HG03025 (cell line): ENCODE results near the gene SUSD1.
A peak's percentile ranks its signal among the peaks of the same experiment; 100 is the strongest.
"Not testable (repeated sequence)": the region's sequence is repeated elsewhere in the genome, so short reads cannot be mapped to it uniquely, and the experiment has no call there.

Experiments
- ATAC-seq: cut with Tn5 transposase; IDR thresholded peaks from one replicate; pipeline ENCODE4 v1.9.1; 2021; ENCODE audit warnings: mild to moderate bottlenecking, moderate library complexity; ENCODE audit not compliant: unreplicated experiment, low FRiP score

The SUSD1 gene

GRCh38 chr9:112174222-112174964, 704 bp downstream of the SUSD1 start:
- ATAC-seq, result peak; percentile 75

GRCh38 chr9:112173489-112174221, 1.4 kb downstream of the SUSD1 start:
- ATAC-seq, result no peak

- ATAC-seq, result no peak
These were observed 4.1 kb downstream of the SUSD1 start for GRCh38 chr9:112170968-112171367.

DNA sequence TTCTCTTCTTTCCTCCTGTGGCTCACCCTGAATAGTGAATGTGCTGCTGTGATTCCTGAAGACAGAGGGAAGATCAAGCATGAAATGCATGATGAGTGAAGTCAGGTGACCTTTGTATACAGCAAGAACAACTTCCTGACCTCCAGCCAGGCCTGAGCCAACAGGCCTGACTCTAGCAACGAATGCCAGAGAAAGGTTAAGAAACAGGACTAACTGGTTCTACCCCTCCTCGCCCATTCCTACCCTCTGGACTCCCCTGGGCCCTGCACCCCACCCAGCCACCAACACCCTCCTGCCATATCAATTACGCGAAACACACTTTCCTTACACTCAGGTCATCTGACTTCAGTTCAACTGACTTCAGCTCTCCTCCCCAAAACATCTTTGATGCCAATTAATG, 4.9 kb downstream of the SUSD1 start:
- no peak for ATAC-seq

GRCh38 chr9:112169368-112169767, 5.7 kb downstream of the SUSD1 start:
- ATAC-seq, result no peak

DNA sequence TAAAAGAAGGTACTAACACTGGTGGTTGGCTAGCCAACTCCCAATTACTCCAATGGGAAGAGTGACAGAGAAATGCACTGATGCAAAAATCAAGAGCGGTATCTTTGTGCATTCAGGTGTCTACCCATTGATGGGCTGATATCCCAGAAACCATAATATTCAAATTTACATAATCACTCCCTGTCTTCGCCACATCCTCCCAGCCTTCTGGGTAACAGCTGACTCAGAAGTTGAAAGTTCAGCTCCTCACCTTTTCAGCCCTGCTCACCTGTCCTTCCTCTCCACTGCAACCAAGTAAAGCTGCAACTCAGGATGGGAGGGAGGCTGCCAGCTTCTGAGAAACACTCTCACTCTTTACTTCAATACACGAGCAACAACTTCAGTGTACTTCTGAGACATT, 6.9 kb downstream of the SUSD1 start:
- no peak for ATAC-seq

DNA sequence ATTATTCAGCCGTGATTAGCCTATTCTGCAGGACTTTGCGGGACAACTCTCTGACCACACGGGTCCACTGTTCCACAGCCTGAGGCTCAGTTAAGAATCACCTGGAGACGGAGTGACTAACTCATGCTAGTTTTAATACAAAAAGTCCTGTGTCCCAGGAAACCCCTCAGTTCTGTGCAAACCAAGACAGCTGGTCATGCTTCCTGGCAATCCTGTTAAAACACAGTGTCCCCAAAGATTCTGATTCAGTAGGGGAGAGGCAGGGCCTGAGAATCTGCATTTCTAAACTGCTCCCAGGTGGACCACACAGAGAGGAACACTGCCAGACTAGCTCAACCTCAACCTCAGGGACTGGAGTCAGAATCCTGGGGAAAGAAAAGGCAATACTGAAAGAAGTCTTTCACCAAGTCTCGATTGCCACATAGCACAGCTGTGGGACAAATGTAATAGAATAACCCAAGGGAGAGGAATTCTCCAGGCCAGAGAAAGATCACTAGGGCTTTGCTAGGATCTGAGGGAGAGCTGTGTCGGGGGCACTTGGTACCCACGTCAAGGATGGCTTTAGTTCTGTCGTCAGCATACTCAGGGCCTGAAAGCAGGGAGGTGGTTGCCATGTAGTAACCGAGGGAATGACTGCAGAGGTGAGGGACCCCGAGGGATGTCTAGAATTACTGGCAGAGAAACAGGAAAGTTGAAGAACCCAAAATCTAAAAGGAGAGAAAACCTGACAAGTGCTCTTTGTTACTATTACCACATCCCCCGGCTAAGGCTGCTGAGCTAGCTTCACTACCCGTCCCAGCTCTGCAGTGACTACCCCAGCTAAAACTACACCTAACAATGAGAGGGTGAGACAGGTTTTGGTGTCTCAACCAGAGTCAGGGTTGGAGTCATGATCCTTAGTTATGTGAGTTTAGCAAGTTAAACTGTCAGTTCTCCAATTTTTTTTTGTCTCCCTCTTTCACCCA, 8.6 kb downstream of the SUSD1 start:
- ATAC-seq, result no peak

- ATAC-seq, result no peak
These were observed 12.3 kb downstream of the SUSD1 start for GRCh38 chr9:112162621-112163413.

DNA sequence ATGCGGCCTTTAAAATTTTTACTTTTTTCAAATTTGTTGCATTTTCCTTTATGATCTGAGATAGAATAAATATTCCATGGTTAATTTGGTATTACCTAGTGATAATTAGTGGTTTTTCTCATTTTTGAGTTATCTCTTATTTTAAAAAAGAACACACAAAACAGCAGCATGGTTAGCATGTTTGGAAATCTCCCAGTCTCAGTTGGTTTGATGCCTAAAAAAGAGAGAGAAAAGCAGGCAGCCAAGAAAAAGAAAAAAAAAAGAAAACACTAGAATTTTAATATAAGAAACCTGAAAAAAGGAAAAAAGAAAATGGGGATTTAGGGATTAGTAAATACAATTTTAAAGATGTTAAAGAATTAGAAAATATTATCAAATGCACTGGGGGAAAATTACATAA, 15.3 kb downstream of the SUSD1 start:
- no peak for ATAC-seq

DNA sequence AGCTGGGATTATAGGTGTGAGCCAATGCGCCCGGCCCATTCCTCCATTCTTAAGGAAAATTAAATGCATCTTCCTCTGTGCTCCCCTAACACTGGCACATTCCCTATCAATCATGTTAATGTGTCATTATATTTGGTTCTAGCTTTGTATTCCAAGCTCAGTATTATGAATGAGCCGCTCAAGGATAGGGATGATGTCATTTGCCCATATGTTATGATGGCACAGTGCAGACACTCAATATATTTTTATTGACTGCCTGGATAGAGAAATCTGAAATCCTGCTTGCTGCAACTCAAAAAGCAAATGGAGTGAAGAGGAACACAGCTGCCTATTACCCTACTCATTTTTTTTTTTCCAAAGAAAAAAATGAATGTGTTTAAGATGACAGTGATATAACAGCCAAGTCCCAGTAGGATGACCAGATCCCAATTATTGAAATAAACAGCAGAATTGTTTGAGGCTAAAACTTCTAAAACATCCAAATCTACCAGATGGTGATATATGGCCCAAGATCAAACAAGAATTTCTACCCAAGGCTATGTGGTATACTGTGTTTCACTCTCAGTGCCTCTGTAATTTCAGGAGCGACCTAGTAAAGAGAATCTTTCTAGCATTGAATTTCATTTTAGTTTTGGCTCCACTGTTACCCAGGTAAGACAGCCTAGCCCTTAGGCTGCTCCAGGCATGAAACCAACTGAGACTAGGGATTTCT, 16.3 kb downstream of the SUSD1 start:
- no peak for ATAC-seq

- no peak for ATAC-seq
These were observed 17.1 kb downstream of the SUSD1 start for GRCh38 chr9:112157961-112158360.

DNA sequence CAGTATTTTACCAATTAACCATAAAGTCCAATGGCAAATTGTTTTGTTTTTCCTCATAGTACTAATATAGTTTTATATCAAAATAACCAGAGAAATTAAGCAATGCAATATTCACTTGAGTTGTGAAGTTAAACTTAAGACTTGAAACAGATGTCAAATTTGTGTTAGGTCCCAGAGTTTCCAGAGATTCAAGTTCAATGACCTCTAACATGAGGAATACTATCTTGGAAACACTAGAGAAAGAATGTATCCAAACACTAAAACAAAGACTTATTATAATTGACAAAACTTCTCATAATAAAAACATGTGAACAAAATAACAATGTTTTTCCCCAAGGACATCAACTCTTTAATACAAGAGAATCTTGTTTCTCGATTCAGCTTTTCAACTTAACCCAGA, 18.0 kb downstream of the SUSD1 start:
- no peak for ATAC-seq

- ATAC-seq, result no peak
These were observed 25.9 kb downstream of the SUSD1 start for GRCh38 chr9:112149211-112149610.

GRCh38 chr9:112145886-112146285, 29.2 kb downstream of the SUSD1 start:
- ATAC-seq, result no peak

DNA sequence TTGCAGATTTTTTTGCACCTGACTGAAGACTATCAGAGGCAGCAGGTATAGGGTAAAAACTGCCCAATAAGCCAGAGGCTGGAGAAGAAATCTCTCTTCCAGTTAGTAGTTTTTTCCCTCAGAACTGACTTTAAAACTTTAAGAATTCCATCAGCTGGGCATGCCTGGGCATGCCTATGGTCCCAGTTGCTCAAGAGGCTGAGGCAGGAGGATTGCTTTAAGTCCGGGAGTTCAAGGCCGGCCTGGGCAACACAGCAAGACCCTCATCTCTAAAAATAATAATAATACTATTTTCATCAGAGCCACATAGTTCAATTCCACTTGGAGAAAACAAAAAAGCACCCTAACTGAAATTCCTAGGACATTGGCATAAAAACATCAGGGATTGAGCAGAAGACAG, 30.3 kb downstream of the SUSD1 start:
- no peak for ATAC-seq

DNA sequence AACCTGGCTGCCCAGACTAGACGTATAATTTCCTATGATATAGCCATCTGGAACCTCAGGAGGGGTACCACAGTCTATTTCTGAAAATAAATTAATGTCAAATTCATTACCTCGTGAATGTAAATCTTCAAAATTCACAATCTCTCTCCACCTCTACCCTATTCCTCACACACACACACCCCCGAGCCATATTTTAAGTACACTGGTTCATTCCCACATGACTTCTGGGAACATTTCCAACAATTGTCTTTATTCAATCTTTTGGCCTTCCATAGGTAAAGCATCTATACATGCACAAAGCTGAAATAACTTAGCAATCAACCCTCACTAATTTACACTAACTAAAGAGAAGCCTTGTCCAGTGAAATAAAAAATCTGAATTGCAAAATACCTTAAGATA, 32.7 kb downstream of the SUSD1 start:
- ATAC-seq, result no peak

- ATAC-seq, result no peak
These were observed 34.2 kb downstream of the SUSD1 start for GRCh38 chr9:112140936-112141335.

DNA sequence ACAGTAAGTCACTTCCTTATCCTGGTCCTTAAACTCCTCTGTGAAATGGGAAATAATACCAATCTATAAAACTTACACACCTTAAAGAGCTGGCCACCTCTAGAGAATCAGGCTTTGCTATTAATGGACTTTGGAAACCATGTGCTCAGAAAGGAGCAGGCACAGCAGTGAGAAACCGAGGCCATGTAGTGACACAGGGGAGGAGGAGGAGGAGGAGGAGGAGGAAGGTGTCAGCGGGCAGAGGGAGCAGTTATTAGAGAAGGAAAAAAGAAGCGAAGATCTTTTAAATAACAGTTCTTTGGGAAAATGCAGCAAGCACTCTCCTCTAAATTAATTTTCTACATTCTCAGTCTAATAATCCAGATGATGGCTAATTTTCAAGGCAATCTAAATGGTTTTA, 38.0 kb downstream of the SUSD1 start:
- ATAC-seq, result no peak

GRCh38 chr9:112135706-112136105, 39.4 kb downstream of the SUSD1 start:
- no peak for ATAC-seq

DNA sequence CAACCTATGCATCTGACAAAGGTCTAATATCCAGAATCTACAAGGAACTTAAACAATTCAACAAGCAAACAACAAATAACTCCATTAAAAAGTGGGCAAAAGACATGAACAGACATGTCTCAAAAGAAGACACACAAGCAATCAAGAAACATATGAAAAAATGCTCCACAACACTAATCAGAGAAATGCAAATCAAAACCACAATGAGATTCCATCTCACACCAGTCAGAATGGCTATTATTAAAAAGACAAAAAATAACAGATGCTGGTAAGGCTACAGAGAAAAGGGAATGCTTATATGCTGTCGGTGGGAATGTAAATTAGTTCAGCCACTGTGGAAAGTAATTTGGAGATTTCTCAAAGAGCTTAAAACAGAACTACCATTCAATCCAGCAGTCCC, 41.3 kb downstream of the SUSD1 start:
- not testable (repeated sequence) for ATAC-seq
